Measurements from ENCODE around the gene GATAD2A. TPM values are rescaled to one million over a fixed set of nuclear protein-coding genes. Genes with fewer than 3 reads are reported as not detected.
"Not testable (repeated sequence)": the region's sequence is repeated elsewhere in the genome, so short reads cannot be mapped to it uniquely, and the experiment has no call there.

The GATAD2A gene
- total RNA-seq (2014; rRNA removed; shearing (Covaris generic)): 28.2 and 31.3 TPM in 2 replicates
- polyA plus RNA-seq (2014; cell fraction: nucleus; rRNA removed): 26.7 and 27.3 TPM in 2 replicates

- peak; percentile 80 for DNase-seq (ENCODE audit: extremely low read depth, low read depth)
Measured at GRCh38 chr19:19404879-19405860, at the start of gene GATAD2A. GATAD2A (plus strand) TSS chr19:19405675; CDS start chr19:19465346, 59,671 bp downstream.

- DNase-seq (ENCODE audit: extremely low read depth, low read depth): no peak
Measured at GRCh38 chr19:19356500-19356899, 49.0 kb upstream of the GATAD2A start.

- DNase-seq (ENCODE audit: extremely low read depth, low read depth): no peak
Measured at GRCh38 chr19:19356901-19357566, 48.4 kb upstream of the GATAD2A start.

- DNase-seq (ENCODE audit: extremely low read depth, low read depth): peak; percentile 75
Measured at GRCh38 chr19:19361075-19361594, 44.3 kb upstream of the GATAD2A start.

GRCh38 chr19:19362075-19362474, 43.4 kb upstream of the GATAD2A start:
- DNase-seq (ENCODE audit: extremely low read depth, low read depth): no peak

GRCh38 chr19:19366434-19367396, 38.8 kb upstream of the GATAD2A start:
- peak; percentile 65 for DNase-seq (ENCODE audit: extremely low read depth, low read depth)

- no peak for DNase-seq (ENCODE audit: extremely low read depth, low read depth)
Measured at GRCh38 chr19:19368087-19368486, 37.4 kb upstream of the GATAD2A start.

GRCh38 chr19:19371059-19371458, 34.4 kb upstream of the GATAD2A start:
- peak; percentile 56 for DNase-seq (ENCODE audit: extremely low read depth, low read depth)

GRCh38 chr19:19372656-19373416, 32.6 kb upstream of the GATAD2A start:
- DNase-seq (ENCODE audit: extremely low read depth, low read depth): peak; percentile 61

GRCh38 chr19:19379527-19379926, 25.9 kb upstream of the GATAD2A start:
- no peak for DNase-seq (ENCODE audit: extremely low read depth, low read depth)

GRCh38 chr19:19380316-19380715, 25.2 kb upstream of the GATAD2A start:
- DNase-seq (ENCODE audit: extremely low read depth, low read depth): not testable (repeated sequence)

GRCh38 chr19:19381007-19381926, 24.2 kb upstream of the GATAD2A start:
- no peak for DNase-seq (ENCODE audit: extremely low read depth, low read depth)

- DNase-seq (ENCODE audit: extremely low read depth, low read depth): no peak
Measured at GRCh38 chr19:19382118-19382517, 23.4 kb upstream of the GATAD2A start.

GRCh38 chr19:19384486-19384885, 21.0 kb upstream of the GATAD2A start:
- DNase-seq (ENCODE audit: extremely low read depth, low read depth): no peak

GRCh38 chr19:19385131-19385895, 20.2 kb upstream of the GATAD2A start:
- DNase-seq (ENCODE audit: extremely low read depth, low read depth): peak; percentile 98

GRCh38 chr19:19385896-19386869, 19.3 kb upstream of the GATAD2A start:
- DNase-seq (ENCODE audit: extremely low read depth, low read depth): no peak

Measured in NCI-H460 (cell line).